Right lobe of liver (tissue), 4 donors: ENCODE measurements around the gene IRF8.

Experiments
- POLR2A ChIP-seq: fragments of 450-650 bp; IDR thresholded peaks from one replicate; pipeline ENCODE4 v1.6.1; 2017; ENCODE audit warnings: antibody characterized with exemption, mild to moderate bottlenecking
- TF ChIP-seq, protein P1 (sequence below), 4 donors: fragments of 200-600 bp in 3 of 4; fragments of 450-650 bp in 1 of 4; IDR thresholded peaks; one replicate each; pipeline versions ENCODE4 v1.5.1 to v1.8.0; 2016 to 2022; ENCODE audit warnings: antibody characterized with exemption in 4 of 4, mild to moderate bottlenecking in 2 of 4
- donor health status: DM: no; HTN: no; CAD: no.
- donor health status: DM: no; HTN: no; CAD: no.
- donor health status: DM: no; HTN: yes; CAD: no.

DNA sequence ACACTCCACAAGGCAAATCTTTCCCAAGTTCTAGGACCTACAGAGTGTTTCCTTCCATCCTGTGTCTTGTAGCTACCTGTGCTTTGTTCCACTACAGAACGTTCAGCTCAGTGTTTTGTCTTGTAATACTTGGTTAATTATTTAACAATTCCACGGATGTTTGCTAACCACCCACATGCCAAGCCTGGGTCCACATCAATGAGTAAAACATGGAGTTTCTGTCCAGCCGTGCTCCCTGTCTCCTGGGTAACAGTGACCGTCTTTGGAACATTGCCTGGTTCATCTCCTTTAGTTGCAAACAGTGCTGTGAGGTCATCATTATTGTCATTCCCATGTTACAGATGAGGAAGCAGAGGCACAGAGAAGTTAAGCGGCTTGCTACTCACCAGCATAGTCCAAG lies 41.3 kb downstream of the IRF8 start:
- TF ChIP-seq, protein P1, sequence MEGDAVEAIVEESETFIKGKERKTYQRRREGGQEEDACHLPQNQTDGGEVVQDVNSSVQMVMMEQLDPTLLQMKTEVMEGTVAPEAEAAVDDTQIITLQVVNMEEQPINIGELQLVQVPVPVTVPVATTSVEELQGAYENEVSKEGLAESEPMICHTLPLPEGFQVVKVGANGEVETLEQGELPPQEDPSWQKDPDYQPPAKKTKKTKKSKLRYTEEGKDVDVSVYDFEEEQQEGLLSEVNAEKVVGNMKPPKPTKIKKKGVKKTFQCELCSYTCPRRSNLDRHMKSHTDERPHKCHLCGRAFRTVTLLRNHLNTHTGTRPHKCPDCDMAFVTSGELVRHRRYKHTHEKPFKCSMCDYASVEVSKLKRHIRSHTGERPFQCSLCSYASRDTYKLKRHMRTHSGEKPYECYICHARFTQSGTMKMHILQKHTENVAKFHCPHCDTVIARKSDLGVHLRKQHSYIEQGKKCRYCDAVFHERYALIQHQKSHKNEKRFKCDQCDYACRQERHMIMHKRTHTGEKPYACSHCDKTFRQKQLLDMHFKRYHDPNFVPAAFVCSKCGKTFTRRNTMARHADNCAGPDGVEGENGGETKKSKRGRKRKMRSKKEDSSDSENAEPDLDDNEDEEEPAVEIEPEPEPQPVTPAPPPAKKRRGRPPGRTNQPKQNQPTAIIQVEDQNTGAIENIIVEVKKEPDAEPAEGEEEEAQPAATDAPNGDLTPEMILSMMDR (IDR thresholded peaks at IDR 0.05) = no peak
- TF ChIP-seq POLR2A = peak; percentile 61
